HepG2 (cell line): Measurements from ENCODE around the gene ZSCAN2. TPM values are rescaled to one million over a fixed set of nuclear protein-coding genes. Genes with fewer than 3 reads are reported as not detected.

Source experiments
- ATF7-NPFF ChIP-seq: sonication (generic); formaldehyde crosslinking; IDR thresholded peaks from 2 replicates; pipeline ENCODE4 v1.8.1; 2023; ENCODE audit warnings: mild to moderate bottlenecking, low read depth, missing genetic modification reagents, moderate library complexity
- CTCF ChIP-seq: sonication (generic); formaldehyde crosslinking; IDR thresholded peaks from 2 replicates; pipeline ENCODE4 v1.5.0; 2020; ENCODE audit warnings: mild to moderate bottlenecking, missing genetic modification reagents, moderate library complexity
- E2F2 ChIP-seq: sonication (generic); formaldehyde crosslinking; IDR thresholded peaks from 2 replicates; pipeline ENCODE4 v1.4.0; 2020; ENCODE audit warnings: missing genetic modification reagents, borderline replicate concordance
- EEA1 ChIP-seq: sonication (generic); formaldehyde crosslinking; IDR thresholded peaks from 2 replicates; pipeline ENCODE4 v1.5.1; 2020; ENCODE audit warnings: mild to moderate bottlenecking, missing genetic modification reagents, borderline replicate concordance
- NR3C1 ChIP-seq: sonication (generic); formaldehyde crosslinking; IDR thresholded peaks from 2 replicates; pipeline ENCODE4 v1.4.0; 2020; ENCODE audit warnings: missing genetic modification reagents
- PBX3 ChIP-seq: sonication (generic); formaldehyde crosslinking; IDR thresholded peaks from 2 replicates; pipeline ENCODE4 v1.8.1; 2023; ENCODE audit warnings: missing genetic modification reagents, inconsistent platforms, borderline replicate concordance
- PHF8 ChIP-seq: sonication (generic); formaldehyde crosslinking; IDR thresholded peaks from 2 replicates; pipeline ENCODE4 v1.5.0; 2020; ENCODE audit warnings: missing genetic modification reagents
- PPARG ChIP-seq: conservative IDR thresholded peaks from 2 replicates; pipeline ENCODE4 v1.6.1; 2016; ENCODE audit warnings: missing biosample characterization, missing genetic modification reagents
- SETDB1 ChIP-seq: sonication (generic); formaldehyde crosslinking; IDR thresholded peaks from 2 replicates; pipeline ENCODE4 v1.5.1; 2020; ENCODE audit warnings: missing genetic modification reagents, mild to moderate bottlenecking, borderline replicate concordance
- SMYD3 ChIP-seq: sonication (generic); formaldehyde crosslinking; IDR thresholded peaks from 2 replicates; pipeline ENCODE4 v1.8.1; 2023; ENCODE audit warnings: mild to moderate bottlenecking, missing genetic modification reagents
- TAF15 ChIP-seq: fragments of 200-400 bp; formaldehyde crosslinking; IDR thresholded peaks from one replicate; pipeline ENCODE4 v1.6.1; 2018; ENCODE audit warnings: mild to moderate bottlenecking, low read depth, low read length; ENCODE audit not compliant: poor library complexity, severe bottlenecking
- ZBTB26 ChIP-seq: IDR thresholded peaks from 2 replicates; pipeline ENCODE4 v1.6.1; 2016; ENCODE audit warnings: missing compliant biosample characterization, missing genetic modification reagents, borderline replicate concordance
- ZFP82 ChIP-seq: sonication (generic); formaldehyde crosslinking; IDR thresholded peaks from 2 replicates; pipeline ENCODE4 v1.5.1; 2020; ENCODE audit warnings: mild to moderate bottlenecking, missing genetic modification reagents, borderline replicate concordance
- ZNF276 ChIP-seq: sonication (generic); formaldehyde crosslinking; IDR thresholded peaks from 2 replicates; pipeline ENCODE4 v1.4.0; 2020; ENCODE audit warnings: mild to moderate bottlenecking, low read depth, missing genetic modification reagents
- ZNF317 ChIP-seq: sonication (generic); formaldehyde crosslinking; IDR thresholded peaks from 2 replicates; pipeline ENCODE4 v1.5.0; 2020; ENCODE audit warnings: mild to moderate bottlenecking, missing genetic modification reagents
- ZNF337 ChIP-seq: sonication (generic); formaldehyde crosslinking; IDR thresholded peaks from 2 replicates; pipeline ENCODE4 v1.5.1; 2020; ENCODE audit warnings: missing genetic modification reagents, low read depth, mild to moderate bottlenecking, borderline replicate concordance
- ZNF382 ChIP-seq: sonication (generic); formaldehyde crosslinking; IDR thresholded peaks from 2 replicates; pipeline ENCODE4 v1.5.0; 2020; ENCODE audit warnings: missing genetic modification reagents, mild to moderate bottlenecking, borderline replicate concordance
- ZNF484 ChIP-seq: sonication (generic); formaldehyde crosslinking; IDR thresholded peaks from 2 replicates; pipeline ENCODE4 v1.5.1; 2020; ENCODE audit warnings: mild to moderate bottlenecking, low read depth, missing genetic modification reagents, borderline replicate concordance
- ZNF598 ChIP-seq: sonication (generic); formaldehyde crosslinking; IDR thresholded peaks from 2 replicates; pipeline ENCODE4 v1.5.1; 2020; ENCODE audit warnings: mild to moderate bottlenecking, missing genetic modification reagents, borderline replicate concordance
- ZNF605 ChIP-seq: sonication (generic); formaldehyde crosslinking; IDR thresholded peaks from 2 replicates; pipeline ENCODE4 v1.8.0; 2022; ENCODE audit warnings: mild to moderate bottlenecking, missing genetic modification reagents
- ZNF781 ChIP-seq: sonication (generic); formaldehyde crosslinking; IDR thresholded peaks from 2 replicates; pipeline ENCODE4 v1.5.1; 2020; ENCODE audit warnings: borderline replicate concordance, mild to moderate bottlenecking, missing genetic modification reagents; ENCODE audit errors: not compliant biosample characterization
- ZSCAN31 ChIP-seq: sonication (generic); formaldehyde crosslinking; IDR thresholded peaks from 2 replicates; pipeline ENCODE4 v1.5.0; 2020; ENCODE audit warnings: low read depth, mild to moderate bottlenecking, missing genetic modification reagents
- polyA plus RNA-seq, 8 experiments: library from polyadenylated mRNA; depleted of rRNA in 3 of 8; stranded (reverse) in 7 of 8; unstranded in 1 of 8; fragments of >200 nt; fragmentation: Illumina TruSeq in 4 of 8; extraction: Trizol in 4 of 8; gene quantifications; 2 replicates each; pipeline versions ENCODE4 v1.2.1 to v1.2.3, GENCODE V29; 2011 to 2016; ENCODE audit warnings: low read depth in 4 of 8, missing spikeins in 1 of 8, mixed read lengths in 1 of 8; ENCODE audit not compliant: insufficient read depth in 1 of 8
- total RNA-seq, 5 experiments: library from RNA; depleted of rRNA; stranded (reverse); fragments of >200 nt; fragmentation: Illumina TruSeq; extraction: Trizol; gene quantifications; 2 replicates each; pipeline ENCODE4 v1.2.3, GENCODE V29; 2016; ENCODE audit warnings: low read depth in 1 of 5

ZSCAN2 gene
- total and polyA plus RNA-seq, 2 of the 13 experiments (the other 11 are each of a cell fraction or from before 2014, with no cell fraction given) = 11.4 to 21.5 TPM

GRCh38 chr15:84606653-84607120 lies 5.9 kb downstream of the ZSCAN2 start (continued):
- TF ChIP-seq PBX3 (CRISPR knock-in tag) = no peak
- no peak for TF ChIP-seq E2F2 (CRISPR knock-in tag)
- no peak; the same call in 1 of the 2 replicates for TF ChIP-seq PHF8 (CRISPR knock-in tag)
- TF ChIP-seq ZBTB26 = no peak
- TF ChIP-seq SETDB1 (CRISPR knock-in tag) = no peak
- TF ChIP-seq ZNF382 = no peak
- TF ChIP-seq TAF15 = no peak
- TF ChIP-seq ZNF781 = no peak
- no peak for TF ChIP-seq ZFP82 (CRISPR knock-in tag)
- TF ChIP-seq PPARG (CRISPR knock-in tag) = peak; percentile 94
- TF ChIP-seq ZNF598 (CRISPR knock-in tag) = no peak
- TF ChIP-seq CTCF (CRISPR knock-in tag) = no peak
- TF ChIP-seq ZNF317 (CRISPR knock-in tag) = no peak
- TF ChIP-seq ZNF605 (CRISPR knock-in tag) = peak; percentile 55; the same call in 1 of the 2 replicates
- no peak for TF ChIP-seq ZNF276 (CRISPR knock-in tag)
- TF ChIP-seq ZSCAN31 (CRISPR knock-in tag) = no peak
- TF ChIP-seq ZNF337 (CRISPR knock-in tag) = no peak
- no peak for TF ChIP-seq EEA1
- no peak for TF ChIP-seq NR3C1 (CRISPR knock-in tag)
- no peak for TF ChIP-seq ATF7-NPFF
- no peak for TF ChIP-seq ZNF484 (CRISPR knock-in tag)
- TF ChIP-seq SMYD3 (CRISPR knock-in tag) = peak; percentile 75; the same call in 1 of the 2 replicates
